GM18868 (cell line): ENCODE measurements around the gene SMAD1.
A peak's percentile ranks its signal among the peaks of the same experiment; 100 is the strongest.
"Not testable (repeated sequence)": the region's sequence is repeated elsewhere in the genome, so short reads cannot be mapped to it uniquely, and the experiment has no call there.

ENCODE experiments used
- ATAC-seq: cut with Tn5 transposase; IDR thresholded peaks from one replicate; pipeline ENCODE4 v1.9.1; 2021; ENCODE audit warnings: mild to moderate bottlenecking, moderate library complexity; ENCODE audit not compliant: unreplicated experiment

The SMAD1 gene

DNA sequence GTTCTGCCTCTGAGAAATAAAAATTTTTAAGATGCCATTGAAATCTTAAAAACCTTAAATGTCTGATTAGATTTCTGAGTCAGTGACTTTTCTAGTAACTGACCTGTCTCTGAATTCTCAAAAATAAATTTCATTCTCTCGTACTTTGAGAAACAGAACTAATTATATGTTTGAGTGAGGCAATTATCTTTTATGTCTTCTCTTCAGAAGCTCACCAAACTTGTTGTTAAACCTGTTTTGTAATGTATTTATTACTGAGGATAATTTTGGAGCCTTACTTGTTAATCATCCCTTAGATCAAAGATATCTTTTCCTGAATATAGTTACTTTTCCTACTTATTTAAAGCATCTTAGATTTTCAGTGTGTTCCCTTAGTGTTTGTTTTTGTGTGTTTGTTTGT, 73.0 kb downstream of the SMAD1 start:
- no peak for ATAC-seq

DNA sequence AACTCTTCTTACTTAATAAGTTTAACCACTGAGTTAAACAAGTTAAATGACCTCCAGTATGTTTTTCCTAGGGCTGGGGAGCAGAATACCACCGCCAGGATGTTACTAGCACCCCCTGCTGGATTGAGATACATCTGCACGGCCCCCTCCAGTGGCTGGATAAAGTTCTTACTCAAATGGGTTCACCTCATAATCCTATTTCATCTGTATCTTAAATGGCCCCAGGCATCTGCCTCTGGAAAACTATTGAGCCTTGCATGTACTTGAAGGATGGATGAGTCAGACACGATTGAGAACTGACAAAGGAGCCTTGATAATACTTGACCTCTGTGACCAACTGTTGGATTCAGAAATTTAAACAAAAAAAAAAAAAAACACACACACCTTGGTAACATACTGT, 76.1 kb downstream of the SMAD1 start:
- ATAC-seq: peak; percentile 85

DNA sequence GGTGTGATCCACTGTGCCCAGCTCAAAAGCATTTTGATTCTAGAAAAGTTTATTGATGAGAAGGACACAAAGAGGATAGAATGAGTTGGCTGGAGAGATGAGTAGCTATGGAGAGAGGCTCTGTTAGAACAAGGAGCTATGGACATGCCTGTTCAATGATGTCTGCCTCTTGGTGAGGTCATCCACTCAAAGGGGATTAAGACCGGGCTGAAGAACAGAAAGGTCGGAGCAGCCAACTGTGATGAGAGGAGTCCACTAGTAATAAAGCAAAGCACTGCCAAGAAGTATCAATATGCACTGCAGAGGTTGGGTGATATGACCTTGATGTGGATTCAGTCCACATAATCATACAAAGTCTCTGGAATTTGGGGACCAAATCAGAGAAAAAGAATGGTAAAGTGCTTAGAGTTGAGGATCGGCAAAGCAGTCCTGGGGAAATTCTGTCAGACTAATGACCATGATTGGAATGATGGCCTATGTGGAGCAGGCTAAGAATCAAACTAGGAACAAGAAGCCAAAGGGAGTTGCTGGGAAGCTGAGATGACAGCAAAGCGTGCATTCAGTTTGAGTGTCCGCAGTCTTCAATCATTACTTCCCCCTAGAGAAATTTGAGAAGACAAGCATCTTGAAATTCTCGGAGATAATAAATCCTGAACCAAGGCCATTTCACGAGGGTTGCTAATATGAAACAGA, 81.8 kb downstream of the SMAD1 start:
- no peak for ATAC-seq

DNA sequence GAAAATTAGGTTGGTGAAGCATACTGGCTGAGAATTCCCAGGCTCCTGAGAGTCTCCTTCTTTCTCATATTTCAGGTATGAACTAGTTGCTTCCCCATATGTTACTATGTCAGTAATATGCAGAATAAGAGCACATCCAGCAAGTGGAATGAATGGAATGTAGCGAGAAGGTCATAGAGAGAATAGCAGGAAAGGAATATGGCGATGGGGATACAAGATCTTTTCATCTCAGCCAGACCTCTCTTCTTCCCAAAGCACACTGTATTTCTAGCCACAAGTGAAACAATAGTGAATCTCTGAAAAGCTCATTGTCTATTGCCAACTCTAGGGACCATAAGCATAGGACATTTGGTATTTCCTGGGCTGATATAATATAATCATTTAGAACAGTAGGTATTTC, 82.9 kb downstream of the SMAD1 start:
- no peak for ATAC-seq

DNA sequence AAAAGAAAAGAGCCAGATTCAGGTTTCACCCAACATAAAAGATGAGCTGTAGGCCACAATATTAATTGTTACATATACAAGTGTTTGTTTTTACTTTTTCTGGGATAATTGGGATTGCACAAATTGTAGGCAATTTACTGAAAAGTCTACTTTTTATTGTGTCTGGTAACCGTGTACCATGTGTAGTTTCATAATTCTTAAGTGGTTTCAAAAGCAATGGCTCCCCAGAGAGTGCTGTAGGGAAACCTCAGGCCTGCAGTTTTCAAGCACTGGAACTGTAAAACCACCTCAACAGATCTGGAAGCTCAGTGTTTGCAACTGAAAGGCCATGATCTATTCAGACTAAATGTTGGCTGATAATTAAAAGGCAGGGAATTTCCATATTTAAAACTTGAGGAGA, 83.7 kb downstream of the SMAD1 start:
- peak; percentile 76 for ATAC-seq

DNA sequence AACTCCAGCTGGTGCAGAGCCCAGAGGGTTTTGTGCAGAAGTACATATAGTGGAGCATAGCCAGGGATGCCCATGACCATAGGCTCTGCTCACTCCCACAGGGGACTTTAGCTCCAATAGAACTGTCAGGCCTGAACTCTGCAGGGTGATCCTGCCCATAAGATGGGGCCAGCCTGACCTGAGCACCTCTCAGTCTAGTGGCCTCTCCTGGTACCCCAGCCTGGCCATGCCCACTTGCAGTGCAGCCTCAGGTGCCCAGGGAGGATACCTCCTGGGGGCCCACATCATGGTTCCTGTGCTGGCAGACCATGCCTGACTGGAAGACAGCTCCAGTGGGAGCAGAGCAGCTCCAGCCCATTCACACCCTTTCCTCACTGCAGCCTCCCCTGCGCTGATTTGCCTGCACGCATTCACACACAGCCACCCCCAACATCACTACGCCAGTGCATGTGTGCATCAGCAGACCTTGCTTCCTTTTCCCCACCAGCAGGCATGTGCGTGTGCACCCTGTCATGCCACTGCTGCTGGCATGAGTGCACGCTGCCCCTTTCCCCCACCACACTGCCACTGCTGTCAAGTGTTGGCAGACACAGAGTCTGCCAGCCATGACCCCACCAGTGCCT, 84.5 kb downstream of the SMAD1 start:
- ATAC-seq: no peak

DNA sequence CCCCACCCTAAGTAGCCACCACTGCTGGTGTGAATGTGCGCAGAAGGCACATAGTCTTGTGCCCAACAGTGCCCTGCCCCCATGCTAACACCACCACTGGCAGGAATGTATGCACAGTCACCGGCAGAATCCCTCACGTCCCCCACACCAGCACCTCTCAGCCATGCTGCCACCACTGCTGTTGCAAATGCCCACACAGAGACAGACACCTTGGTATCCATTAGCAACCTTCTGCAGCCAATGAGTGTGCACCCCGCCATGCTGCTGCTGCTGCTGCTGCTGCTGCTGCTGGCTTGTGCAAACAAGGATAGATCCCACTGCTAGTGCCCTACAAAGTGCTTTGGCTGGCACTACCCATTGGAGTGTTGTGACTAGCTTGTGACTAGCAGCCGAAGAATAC, 85.1 kb downstream of the SMAD1 start:
- no peak for ATAC-seq

DNA sequence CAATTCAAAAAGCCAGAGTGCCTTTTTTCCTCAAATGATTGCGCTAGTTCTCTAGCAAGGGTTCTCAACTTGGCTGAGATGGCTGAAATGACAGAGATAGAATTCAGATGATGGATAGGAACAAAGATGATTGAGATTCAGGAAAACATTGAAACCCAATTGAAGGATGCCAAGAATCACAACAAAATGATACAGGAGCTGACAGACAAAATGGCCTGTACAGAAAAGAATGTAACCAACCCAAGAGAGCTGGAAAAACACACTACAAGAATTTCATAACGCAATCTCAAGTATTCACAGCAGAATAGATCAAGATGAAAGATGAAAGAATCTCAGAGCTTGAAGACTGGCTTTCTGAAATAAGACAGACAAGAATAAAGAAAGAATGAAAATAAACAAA, 85.9 kb downstream of the SMAD1 start:
- ATAC-seq: no peak

DNA sequence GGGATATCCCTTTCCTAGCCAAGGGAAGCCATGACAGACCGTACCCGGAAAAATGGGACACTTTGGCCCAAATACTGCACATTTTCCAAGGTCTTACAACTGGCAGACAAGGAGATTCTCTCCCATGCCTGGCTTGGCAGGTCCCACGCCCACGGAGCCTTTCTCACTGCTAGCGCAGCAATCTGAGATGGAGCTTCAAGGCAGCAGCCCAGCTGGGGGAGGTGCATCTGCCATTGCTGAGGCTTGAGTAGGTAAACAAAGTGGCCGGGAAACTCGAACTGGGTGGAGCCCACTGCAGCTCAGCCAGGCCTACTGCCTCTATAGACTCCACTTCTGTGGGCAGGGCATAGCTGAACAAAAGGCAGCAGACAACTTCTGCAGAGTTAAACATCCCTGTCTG, 92.9 kb downstream of the SMAD1 start:
- not testable (repeated sequence) for ATAC-seq

DNA sequence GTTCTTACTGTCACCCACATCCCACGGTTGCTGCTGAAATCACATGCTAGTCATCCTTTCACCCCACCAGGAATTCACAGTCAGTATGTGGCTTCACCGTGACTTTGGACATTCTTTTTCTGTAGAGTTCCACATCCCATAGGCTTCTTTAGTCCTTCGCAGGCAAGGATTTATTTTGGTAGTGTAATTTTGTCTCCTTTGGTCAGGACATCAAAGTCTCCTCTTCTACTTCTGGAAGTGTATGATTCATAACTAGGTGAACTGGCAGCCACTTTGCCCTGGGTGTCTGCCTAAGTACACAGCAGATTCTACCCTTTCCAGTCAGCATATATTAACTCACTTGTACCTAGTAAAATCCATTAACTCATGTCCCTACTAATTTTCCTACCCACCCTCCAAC, 99.3 kb downstream of the SMAD1 start:
- no peak for ATAC-seq

DNA sequence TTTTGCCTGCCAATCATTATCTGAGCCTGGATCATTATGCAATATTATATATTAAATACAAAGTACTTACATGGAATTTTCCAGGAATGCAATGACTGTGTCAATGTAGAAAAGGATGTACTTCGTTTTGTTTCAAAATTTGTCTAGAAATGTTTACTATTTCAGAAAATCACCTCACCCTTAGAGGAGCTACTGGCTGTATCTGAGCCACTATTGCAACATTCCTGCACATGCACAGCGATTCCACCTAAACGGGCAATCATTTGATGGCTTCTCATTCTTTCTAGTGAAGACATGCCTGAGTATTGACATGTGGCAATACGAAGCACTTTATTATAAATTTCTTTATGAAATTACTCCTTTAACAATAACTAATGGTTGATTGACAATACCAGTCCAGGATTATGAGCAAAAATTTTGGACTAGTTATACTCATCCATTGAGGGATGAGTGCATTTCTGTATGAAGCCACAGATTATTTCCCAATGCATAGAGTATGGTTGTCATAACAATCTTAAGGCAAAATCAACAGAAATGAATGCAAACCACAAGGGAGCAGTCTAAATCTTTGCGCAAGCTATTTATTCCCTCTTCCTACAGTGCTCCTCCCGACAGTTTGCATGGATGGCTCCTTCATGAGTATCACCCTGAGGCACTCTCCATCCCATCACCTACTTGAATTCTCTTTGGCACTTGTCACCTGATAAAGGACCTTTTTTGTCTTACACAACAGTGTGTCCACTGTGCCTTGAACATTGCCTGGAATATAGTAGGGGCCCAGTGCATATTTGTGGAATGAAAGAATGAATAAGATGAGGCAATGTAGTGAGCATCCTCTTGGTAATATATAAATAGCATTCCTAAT, 101.8 kb downstream of the SMAD1 start:
- ATAC-seq: no peak

DNA sequence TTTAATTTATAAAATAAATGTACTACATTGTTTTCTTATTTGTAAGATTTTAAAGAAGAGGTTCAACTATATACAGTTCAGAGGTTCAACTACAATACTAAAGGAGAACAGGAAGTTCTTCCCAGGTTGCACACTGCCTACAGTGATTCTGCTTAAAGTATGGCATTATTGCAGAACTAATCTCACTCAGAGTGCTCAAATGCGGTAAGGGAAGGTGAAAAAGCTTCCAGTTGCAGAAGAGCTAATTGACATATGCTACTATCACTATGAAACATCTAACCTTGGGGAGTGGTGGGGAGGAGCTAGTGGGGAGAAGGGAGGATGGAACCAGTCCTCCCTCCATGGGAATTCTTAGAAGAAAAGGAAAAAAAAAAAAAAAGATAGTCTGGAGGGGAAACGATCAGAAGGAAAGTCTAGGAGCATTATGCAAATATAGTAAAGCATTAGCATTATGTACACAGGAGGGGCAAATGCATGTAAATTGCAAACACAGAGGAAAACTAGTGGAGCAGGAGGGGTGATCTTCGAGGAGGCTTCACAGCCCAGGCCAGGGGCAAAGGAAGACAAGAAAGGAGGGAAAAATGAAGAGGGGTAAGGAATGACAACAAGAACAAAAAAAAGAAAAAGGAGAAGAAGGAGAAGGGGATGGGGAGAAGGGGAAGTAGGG, 105.6 kb downstream of the SMAD1 start:
- ATAC-seq: peak; percentile 65

DNA sequence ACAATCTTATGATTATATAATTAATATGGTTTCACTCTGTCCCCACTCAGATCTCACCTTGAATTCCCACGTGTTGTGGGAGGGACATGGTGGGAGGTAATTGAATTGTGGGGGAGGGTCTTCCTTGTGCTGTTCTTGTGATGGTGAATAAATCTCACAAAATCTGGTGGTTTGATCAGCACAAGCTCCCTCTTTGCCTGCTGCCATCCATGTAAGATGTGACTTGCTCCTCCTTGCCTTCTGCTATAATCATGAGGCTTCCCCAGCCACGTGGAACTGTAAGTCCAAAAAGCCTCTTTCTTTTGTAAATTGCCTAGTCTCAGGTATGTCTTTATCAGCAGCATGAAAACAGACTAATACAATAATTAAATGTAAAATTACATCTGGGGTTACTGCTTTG, 107.7 kb downstream of the SMAD1 start:
- ATAC-seq: not testable (repeated sequence)

DNA sequence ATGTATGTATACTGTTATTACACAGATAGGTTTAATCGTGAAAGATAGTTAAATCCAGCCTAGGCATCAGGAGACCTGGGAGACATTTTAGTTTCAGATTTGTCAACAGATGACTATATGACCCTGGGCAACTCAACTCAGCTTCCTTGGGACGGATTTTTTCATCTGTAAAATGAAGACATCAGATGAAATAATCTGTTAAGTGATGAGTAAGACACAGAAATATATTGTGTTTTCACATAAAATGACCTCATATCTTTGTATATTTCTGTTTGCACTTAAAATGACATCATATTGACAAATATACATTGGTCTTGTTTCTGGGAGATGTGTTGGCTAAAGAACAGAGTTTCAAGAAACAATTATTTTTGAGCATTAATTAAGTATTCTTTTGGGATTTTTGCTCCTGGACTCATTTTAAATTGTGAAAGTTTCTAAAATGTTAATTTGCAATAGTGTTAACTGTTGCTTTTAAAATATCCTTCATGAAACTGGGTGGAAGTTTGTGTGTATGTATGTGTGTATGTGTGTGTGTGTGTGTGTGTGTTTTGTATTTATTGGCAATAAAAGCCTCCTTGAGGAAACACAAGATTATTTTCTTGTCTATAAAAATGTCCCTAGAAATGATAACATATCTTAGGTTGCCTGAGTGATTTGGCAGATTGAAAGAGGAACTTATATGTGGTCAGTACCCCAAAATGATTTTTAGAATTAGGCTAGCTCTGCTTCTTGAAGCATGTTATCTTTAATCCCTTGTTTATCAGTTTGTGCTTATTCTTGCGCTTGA, 108.5 kb downstream of the SMAD1 start:
- no peak for ATAC-seq

DNA sequence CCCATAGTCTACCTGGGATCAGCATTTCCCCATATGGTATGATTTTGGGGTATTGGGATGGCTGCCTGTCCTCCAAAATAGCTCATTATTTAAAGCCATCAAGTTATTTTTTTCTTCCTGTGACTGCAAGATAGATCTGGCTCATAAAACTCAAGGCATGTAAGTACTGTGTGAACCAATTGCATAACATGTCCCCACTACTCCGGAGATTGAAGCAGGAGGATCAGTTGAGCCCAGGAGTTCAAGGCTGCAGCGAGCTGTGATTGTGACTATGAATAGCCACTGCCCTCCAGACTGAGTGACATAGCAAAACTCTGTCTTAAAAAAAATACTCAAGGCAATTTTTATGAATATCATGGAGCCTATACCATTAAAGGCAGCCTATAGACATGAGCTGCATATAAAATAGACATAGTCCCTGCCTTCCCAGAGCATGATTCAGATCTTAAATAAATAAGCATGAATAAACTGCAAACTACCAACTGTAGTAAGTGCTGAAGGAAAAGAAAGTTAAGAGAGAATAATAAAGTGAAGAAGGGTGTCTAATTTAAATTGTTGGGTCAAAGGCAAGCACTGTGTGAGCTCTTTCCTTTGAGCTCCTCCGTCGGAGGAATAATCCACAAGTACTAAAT, 120.6 kb downstream of the SMAD1 start:
- ATAC-seq: no peak

DNA sequence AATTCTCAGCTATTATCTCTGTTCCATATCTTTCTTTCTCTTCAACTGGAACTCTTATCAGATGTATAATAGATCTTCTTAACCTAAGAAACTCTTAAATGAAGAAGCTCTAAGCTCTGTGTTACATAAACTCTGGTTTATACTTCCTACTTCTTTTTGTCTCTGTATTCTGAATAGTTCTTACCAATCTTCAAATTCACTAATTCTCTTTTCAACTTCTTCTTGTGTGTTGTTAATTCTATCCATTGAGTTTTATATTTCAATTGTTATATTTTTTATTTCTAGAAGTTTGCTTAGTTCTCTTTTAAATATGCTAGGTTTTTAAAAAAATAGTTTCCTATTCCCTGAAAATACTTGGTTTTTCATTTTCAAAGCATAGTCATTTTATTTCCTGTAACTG, 124.3 kb downstream of the SMAD1 start:
- no peak for ATAC-seq
